ENCODE measurements around the gene IBA57. TPM values are rescaled to one million over a fixed set of nuclear protein-coding genes. Genes with fewer than 3 reads are reported as not detected.

The IBA57 gene
- total RNA-seq, 1 donor from 2014 or later = 2.0 TPM

GRCh38 chr1:228162286-228163006, 3.2 kb upstream of the IBA57 start:
- TF ChIP-seq, protein P1, sequence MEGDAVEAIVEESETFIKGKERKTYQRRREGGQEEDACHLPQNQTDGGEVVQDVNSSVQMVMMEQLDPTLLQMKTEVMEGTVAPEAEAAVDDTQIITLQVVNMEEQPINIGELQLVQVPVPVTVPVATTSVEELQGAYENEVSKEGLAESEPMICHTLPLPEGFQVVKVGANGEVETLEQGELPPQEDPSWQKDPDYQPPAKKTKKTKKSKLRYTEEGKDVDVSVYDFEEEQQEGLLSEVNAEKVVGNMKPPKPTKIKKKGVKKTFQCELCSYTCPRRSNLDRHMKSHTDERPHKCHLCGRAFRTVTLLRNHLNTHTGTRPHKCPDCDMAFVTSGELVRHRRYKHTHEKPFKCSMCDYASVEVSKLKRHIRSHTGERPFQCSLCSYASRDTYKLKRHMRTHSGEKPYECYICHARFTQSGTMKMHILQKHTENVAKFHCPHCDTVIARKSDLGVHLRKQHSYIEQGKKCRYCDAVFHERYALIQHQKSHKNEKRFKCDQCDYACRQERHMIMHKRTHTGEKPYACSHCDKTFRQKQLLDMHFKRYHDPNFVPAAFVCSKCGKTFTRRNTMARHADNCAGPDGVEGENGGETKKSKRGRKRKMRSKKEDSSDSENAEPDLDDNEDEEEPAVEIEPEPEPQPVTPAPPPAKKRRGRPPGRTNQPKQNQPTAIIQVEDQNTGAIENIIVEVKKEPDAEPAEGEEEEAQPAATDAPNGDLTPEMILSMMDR (conservative IDR thresholded peaks at IDR 0.05; ENCODE audit: low read depth, low read length) = no peak
- H3K4me3 ChIP-seq (ENCODE audit: low read depth, low read length) = no peak overlapping the region
- no peak for DNase-seq (ENCODE audit: low read depth)

GRCh38 chr1:228163007-228163753, 2.4 kb upstream of the IBA57 start:
- no peak overlapping the region for H3K4me3 ChIP-seq (ENCODE audit: low read depth, low read length)
- DNase-seq (ENCODE audit: low read depth) = no peak
- TF ChIP-seq, protein P1 (conservative IDR thresholded peaks at IDR 0.05; ENCODE audit: low read depth, low read length) = no peak

DNA sequence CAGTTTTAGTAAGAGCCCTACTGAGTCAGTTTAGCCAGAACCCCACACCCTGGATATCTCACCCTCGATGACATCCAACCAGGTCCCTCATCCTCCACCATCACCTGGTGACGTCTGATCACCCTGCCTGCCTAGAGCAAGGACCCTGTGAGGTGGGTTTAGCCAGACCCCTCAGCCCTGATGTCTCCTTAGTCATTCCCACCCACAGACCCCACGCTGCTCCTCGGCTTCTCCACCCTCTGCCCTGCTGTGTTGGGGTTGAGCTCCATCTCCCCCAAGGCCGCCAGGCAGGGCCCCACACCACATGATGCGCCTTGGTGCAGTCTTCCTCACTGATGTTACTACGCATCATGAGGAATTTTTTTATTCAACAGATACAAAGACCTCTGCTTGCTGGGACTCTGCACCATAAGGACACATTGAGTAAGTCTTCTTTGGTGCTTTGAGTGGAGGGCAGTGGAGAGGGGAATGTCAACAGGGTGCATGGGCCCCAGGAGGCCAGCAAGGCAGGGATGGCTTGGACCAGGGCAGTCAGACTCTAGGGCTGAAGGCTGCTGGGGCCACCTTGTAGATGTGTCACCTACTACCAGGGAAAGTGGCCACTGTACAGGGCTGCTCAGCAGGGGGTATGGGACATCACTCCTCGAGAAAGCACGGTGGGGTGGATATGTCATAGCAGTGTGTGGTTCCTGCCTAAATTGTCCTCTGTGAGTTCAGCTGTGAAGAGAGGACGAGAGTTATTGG, 1.7 kb upstream of the IBA57 start:
- TF ChIP-seq, protein P1 (conservative IDR thresholded peaks at IDR 0.05; ENCODE audit: low read depth, low read length) = no peak
- H3K4me3 ChIP-seq (ENCODE audit: low read depth, low read length) = no peak overlapping the region
- DNase-seq (ENCODE audit: low read depth) = no peak

DNA sequence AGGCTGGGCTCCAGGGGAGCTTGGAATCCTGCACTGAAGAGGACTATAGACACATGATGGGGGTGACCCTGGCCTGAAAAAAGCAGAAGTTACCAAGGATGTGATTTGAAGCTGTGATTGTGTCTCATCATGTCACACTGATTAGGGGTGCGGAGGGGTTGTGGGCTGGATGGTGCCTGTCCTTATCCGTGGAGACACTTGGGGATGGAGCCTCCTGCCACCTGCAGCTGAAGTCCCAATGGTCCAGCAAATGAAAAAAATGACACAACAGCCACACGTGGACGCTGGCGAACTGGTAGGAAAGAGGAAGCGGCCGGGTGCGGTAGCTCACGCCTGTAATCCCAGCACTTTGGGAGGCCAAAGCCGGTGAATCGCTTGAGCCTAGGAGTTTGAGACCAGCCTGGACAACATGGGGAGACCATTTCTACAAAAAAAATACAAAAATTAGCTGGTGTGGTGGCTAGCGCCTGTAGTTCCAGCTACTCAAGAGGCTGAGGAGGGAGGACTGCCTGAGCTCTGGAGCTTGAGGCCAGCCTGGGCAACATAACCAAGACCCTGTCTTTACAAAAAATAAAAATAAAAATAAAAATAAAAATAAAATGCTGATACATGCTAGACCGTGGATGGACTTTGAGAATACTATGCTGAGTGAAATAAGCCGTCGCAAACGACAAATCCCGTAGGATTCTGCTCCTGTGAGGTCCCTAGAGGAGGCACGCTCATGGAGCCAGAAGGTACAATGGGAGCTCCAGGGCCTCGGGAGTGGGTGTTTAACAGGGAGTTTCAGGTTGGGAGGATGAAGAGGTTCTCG, 838 bp upstream of the IBA57 start:
- H3K4me3 ChIP-seq (ENCODE audit: low read depth, low read length) = peak overlapping the region; percentile 69
- TF ChIP-seq, protein P1 (conservative IDR thresholded peaks at IDR 0.05; ENCODE audit: low read depth, low read length) = no peak
- DNase-seq (ENCODE audit: low read depth) = no peak

GRCh38 chr1:228166170-228166936, 749 bp downstream of the IBA57 start:
- no peak for DNase-seq (ENCODE audit: low read depth)
- peak overlapping the region; percentile 69 for H3K4me3 ChIP-seq (ENCODE audit: low read depth, low read length)
- TF ChIP-seq, protein P1 (conservative IDR thresholded peaks at IDR 0.05; ENCODE audit: low read depth, low read length) = peak; percentile 47

Data from epithelial cell of proximal tubule (primary cell).